ENCODE measurements around the gene ALPG. TPM values are rescaled to one million over a fixed set of nuclear protein-coding genes. Genes with fewer than 3 reads are reported as not detected.

Gene ALPG
- total and polyA plus RNA-seq, 10 of the 15 experiments (the other 5 are each of a cell fraction or from before 2014, with no cell fraction given) = not detected

DNA sequence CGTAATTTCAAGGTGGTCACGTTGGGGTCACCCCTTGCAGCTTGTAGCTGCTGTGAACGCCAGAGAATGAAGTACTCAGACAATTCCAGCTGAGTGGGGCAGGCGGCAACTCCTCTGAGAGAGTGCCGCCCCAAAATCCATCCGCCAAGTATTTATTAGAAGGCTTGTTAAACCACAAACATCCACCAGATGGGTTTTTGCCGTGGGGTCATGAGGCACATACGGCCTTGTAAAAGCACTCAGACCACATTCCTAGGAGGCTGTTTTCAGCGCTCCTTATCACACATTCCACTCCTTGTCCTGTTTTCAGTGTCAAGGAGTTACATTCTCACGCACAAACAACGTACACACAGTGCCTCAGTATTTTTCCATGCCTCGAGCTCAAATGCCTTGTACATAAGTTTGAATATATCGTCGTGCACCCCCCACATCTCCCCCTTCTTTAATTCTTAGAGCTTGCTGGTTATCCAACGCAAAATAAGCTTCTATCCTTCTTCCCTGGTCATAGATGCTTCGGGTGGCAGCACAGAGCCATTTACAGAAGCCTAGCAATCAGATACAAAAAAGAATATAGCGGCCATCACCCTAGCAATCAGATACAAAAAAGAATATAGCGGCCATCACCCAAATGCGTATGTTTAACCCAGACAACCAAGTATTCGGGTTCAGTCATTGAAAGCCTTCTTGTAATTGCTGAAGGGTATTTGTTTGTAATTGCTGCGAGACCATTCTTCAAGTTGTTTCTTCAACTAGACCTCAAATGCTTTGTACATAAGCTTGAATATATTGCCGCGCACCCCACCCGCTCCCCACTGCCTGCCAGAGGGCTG lies 20.8 kb upstream of the ALPG start:
- H3K4me3 ChIP-seq = no peak overlapping the region
- TF ChIP-seq PAX8 (IDR thresholded peaks at IDR 0.05) (no peak), SPI1 (IDR thresholded peaks at IDR 0.05; ENCODE audit: borderline replicate concordance, insufficient read depth, low read depth, low read length) (no peak), SREBF1 (IDR thresholded peaks at IDR 0.05; ENCODE audit: low read length) (no peak), TBL1XR1 (IDR thresholded peaks at IDR 0.05; ENCODE audit: low read depth, low read length) (no peak), SMC3 (IDR thresholded peaks at IDR 0.05; ENCODE audit: borderline replicate concordance, low read length) (no peak)
- TF ChIP-seq, protein P1, sequence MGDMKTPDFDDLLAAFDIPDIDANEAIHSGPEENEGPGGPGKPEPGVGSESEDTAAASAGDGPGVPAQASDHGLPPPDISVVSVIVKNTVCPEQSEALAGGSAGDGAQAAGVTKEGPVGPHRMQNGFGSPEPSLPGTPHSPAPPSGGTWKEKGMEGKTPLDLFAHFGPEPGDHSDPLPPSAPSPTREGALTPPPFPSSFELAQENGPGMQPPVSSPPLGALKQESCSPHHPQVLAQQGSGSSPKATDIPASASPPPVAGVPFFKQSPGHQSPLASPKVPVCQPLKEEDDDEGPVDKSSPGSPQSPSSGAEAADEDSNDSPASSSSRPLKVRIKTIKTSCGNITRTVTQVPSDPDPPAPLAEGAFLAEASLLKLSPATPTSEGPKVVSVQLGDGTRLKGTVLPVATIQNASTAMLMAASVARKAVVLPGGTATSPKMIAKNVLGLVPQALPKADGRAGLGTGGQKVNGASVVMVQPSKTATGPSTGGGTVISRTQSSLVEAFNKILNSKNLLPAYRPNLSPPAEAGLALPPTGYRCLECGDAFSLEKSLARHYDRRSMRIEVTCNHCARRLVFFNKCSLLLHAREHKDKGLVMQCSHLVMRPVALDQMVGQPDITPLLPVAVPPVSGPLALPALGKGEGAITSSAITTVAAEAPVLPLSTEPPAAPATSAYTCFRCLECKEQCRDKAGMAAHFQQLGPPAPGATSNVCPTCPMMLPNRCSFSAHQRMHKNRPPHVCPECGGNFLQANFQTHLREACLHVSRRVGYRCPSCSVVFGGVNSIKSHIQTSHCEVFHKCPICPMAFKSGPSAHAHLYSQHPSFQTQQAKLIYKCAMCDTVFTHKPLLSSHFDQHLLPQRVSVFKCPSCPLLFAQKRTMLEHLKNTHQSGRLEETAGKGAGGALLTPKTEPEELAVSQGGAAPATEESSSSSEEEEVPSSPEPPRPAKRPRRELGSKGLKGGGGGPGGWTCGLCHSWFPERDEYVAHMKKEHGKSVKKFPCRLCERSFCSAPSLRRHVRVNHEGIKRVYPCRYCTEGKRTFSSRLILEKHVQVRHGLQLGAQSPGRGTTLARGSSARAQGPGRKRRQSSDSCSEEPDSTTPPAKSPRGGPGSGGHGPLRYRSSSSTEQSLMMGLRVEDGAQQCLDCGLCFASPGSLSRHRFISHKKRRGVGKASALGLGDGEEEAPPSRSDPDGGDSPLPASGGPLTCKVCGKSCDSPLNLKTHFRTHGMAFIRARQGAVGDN (IDR thresholded peaks at IDR 0.05) = no peak
- ChIA-PET RAD21 (ENCODE audit: unreplicated experiment) (no interaction called here), SMC1A (ENCODE audit: uncharacterized antibody, unreplicated experiment) (interaction anchor here (0.6 kb wide), 1 partner anchor 9 kb away, joined by 3 read pairs; no protein-coding TSS in a partner anchor), CTCF (no interaction called here), POLR2A (no interaction called here)
- H3K36me3 ChIP-seq (ENCODE audit: control insufficient read depth in 2 of 2, insufficient read depth in 2 of 2, low read length in 1 of 2) = no peaks in the 10 kb centered on the region
- no peak overlapping the region for H2AFZ ChIP-seq (ENCODE audit: control insufficient read depth, low read depth, low read length)
- intact Hi-C loops (cut with micrococcal nuclease; ENCODE audit: unreplicated experiment) = no loop called here
- no peak for ATAC-seq
- FAIRE-seq = no peak
- H4K20me1 ChIP-seq (ENCODE audit: control insufficient read depth, insufficient read depth) = no peaks in the 10 kb centered on the region
- in situ Hi-C loops (cut with MboI) = no loop called here
- no peak overlapping the region for H3K27ac ChIP-seq (ENCODE audit: control insufficient read depth, insufficient read depth)
- peaks cover 0 to 7% of the 10 kb centered on the region in 2 experiments; a peak in 2 of 4 replicates for H3K27me3 ChIP-seq (replicated peaks in 1 of 2; ENCODE audit: control insufficient read depth in 2 of 2, insufficient read depth in 2 of 2, low read length in 1 of 2)
- H3K9ac ChIP-seq (ENCODE audit: control insufficient read depth, insufficient read depth, low read length) = no peak overlapping the region
- H3K4me2 ChIP-seq (ENCODE audit: control insufficient read depth, insufficient read depth) = no peak overlapping the region
- H3K4me1 ChIP-seq (ENCODE audit: control insufficient read depth, insufficient read depth, low read length) = no peaks in the 10 kb centered on the region
- WGBS (ENCODE audit: insufficient coverage, insufficient replicate concordance, low lambda C conversion rate, missing lambda C conversion rate) = 49% methylated on average over 24 of the region's 24 CpGs
- H3K79me2 ChIP-seq (ENCODE audit: control insufficient read depth, insufficient read depth, low read length) = no peaks in the 10 kb centered on the region
- no TSS peak for BruUV-seq (replicated peaks)
- no peak for DNase-seq (ENCODE audit: low read depth, low spot score)
- H3K9me3 ChIP-seq (replicated peaks; ENCODE audit: control insufficient read depth, insufficient read depth, low read length) = no peaks in the 10 kb centered on the region

All from GM12878 (cell line).